ENCODE results near the gene TSPEAR. TPM values are rescaled to one million over a fixed set of nuclear protein-coding genes. Genes with fewer than 3 reads are reported as not detected.
A peak's percentile ranks its signal among the peaks of the same experiment; 100 is the strongest.

TSPEAR gene
- total RNA-seq, 1 experiment from 2014 or later, result 0.32 TPM

GRCh38 chr21:44702973-44703730, 8.2 kb downstream of the TSPEAR start:
- TF ChIP-seq CTCF (IDR thresholded peaks at IDR 0.05; ENCODE audit: insufficient read depth in 1 of 2, low read depth in 1 of 2, low read length in 1 of 2, severe bottlenecking in 1 of 2, unreplicated experiment in 1 of 2), result no peak
- Mint-ChIP-seq H3K9me3 (ENCODE audit: unreplicated experiment) (no peaks in the 10 kb centered on the region), H3K4me3 (ENCODE audit: unreplicated experiment) (no peak overlapping the region), H3K4me1 (ENCODE audit: low read depth, unreplicated experiment) (peaks cover 2% of the 10 kb centered on the region), H3K36me3 (ENCODE audit: insufficient read depth, unreplicated experiment) (no peaks in the 10 kb centered on the region), H3K27ac (ENCODE audit: unreplicated experiment) (no peak overlapping the region), H3K27me3 (ENCODE audit: insufficient read depth, unreplicated experiment) (peaks cover 3% of the 10 kb centered on the region)
- intact Hi-C loops (cut with micrococcal nuclease; ENCODE audit: unreplicated experiment), result no loop called here
- peaks cover 4% of the 10 kb centered on the region; the same call in 1 of the 2 replicates for H3K4me1 ChIP-seq
- no peaks in the 10 kb centered on the region for H3K27me3 ChIP-seq (replicated peaks; ENCODE audit: control insufficient read depth, insufficient read depth, low read length)
- no TSS peak for BruUV-seq (replicated peaks)
- peak in 1 of 2 experiments; percentile 16 for DNase-seq
- H3K4me3 ChIP-seq (ENCODE audit: low read depth, low read length), result no peak overlapping the region
- H3K9me3 ChIP-seq, result no peaks in the 10 kb centered on the region; the same call in 1 of the 2 replicates
- ChIA-PET CTCF (no interaction called here), POLR2A (no interaction called here)
- H3K36me3 ChIP-seq (ENCODE audit: control insufficient read depth, insufficient read depth, low read length), result no peaks in the 10 kb centered on the region

- TF ChIP-seq CTCF (IDR thresholded peaks at IDR 0.05; ENCODE audit: insufficient read depth in 1 of 2, low read depth in 1 of 2, low read length in 1 of 2, severe bottlenecking in 1 of 2, unreplicated experiment in 1 of 2), result no peak
- intact Hi-C loops (cut with micrococcal nuclease; ENCODE audit: unreplicated experiment), result no loop called here
- H3K4me1 Mint-ChIP-seq (ENCODE audit: low read depth, unreplicated experiment), result peaks cover 10% of the 10 kb centered on the region
- no peaks in the 10 kb centered on the region for H3K36me3 ChIP-seq (ENCODE audit: control insufficient read depth, insufficient read depth, low read length)
- DNase-seq, result peak in 1 of 2 experiments; percentile 21
- no peaks in the 10 kb centered on the region for H3K36me3 Mint-ChIP-seq (ENCODE audit: insufficient read depth, unreplicated experiment)
- no peak overlapping the region for H3K4me3 ChIP-seq (ENCODE audit: low read depth, low read length)
- no TSS peak for BruUV-seq (replicated peaks)
- ChIA-PET CTCF (interaction anchor here (0.6 to 1.0 kb wide), 2 partner anchors 15 to 111 kb away, joined by 3 read pairs; no protein-coding TSS in a partner anchor), POLR2A (interaction anchor here (0.5 kb wide), 1 partner anchor 9 kb away, joined by 3 read pairs; no protein-coding TSS in a partner anchor)
- no peaks in the 10 kb centered on the region; the same call in 1 of the 2 replicates for H3K9me3 ChIP-seq
- H3K27me3 Mint-ChIP-seq (ENCODE audit: insufficient read depth, unreplicated experiment), result peaks cover 3% of the 10 kb centered on the region
- H3K9me3 Mint-ChIP-seq (ENCODE audit: unreplicated experiment), result no peaks in the 10 kb centered on the region
- H3K4me1 ChIP-seq, result peaks cover 9% of the 10 kb centered on the region; the same call in 1 of the 2 replicates
- no peak overlapping the region for H3K27ac Mint-ChIP-seq (ENCODE audit: unreplicated experiment)
- no peaks in the 10 kb centered on the region for H3K27me3 ChIP-seq (replicated peaks; ENCODE audit: control insufficient read depth, insufficient read depth, low read length)
- H3K4me3 Mint-ChIP-seq (ENCODE audit: unreplicated experiment), result no peak overlapping the region
Observed at GRCh38 chr21:44702111-44702972, 9.0 kb downstream of the TSPEAR start.

GRCh38 chr21:44701541-44701940, 9.8 kb downstream of the TSPEAR start:
- Mint-ChIP-seq H3K4me3 (ENCODE audit: unreplicated experiment) (no peak overlapping the region), H3K9me3 (ENCODE audit: unreplicated experiment) (no peaks in the 10 kb centered on the region), H3K4me1 (ENCODE audit: low read depth, unreplicated experiment) (peaks cover 12% of the 10 kb centered on the region), H3K27ac (ENCODE audit: unreplicated experiment) (no peak overlapping the region), H3K27me3 (ENCODE audit: insufficient read depth, unreplicated experiment) (peaks cover 3% of the 10 kb centered on the region), H3K36me3 (ENCODE audit: insufficient read depth, unreplicated experiment) (no peaks in the 10 kb centered on the region)
- no peak for TF ChIP-seq CTCF (IDR thresholded peaks at IDR 0.05; ENCODE audit: insufficient read depth in 1 of 2, low read depth in 1 of 2, low read length in 1 of 2, severe bottlenecking in 1 of 2, unreplicated experiment in 1 of 2)
- Histone ChIP-seq H3K27me3 (replicated peaks; ENCODE audit: control insufficient read depth, insufficient read depth, low read length) (no peaks in the 10 kb centered on the region), H3K4me1 (peaks cover 9% of the 10 kb centered on the region; the same call in 1 of the 2 replicates), H3K4me3 (ENCODE audit: low read depth, low read length) (no peak overlapping the region), H3K36me3 (ENCODE audit: control insufficient read depth, insufficient read depth, low read length) (no peaks in the 10 kb centered on the region), H3K9me3 (no peaks in the 10 kb centered on the region; the same call in 1 of the 2 replicates)
- intact Hi-C loops (cut with micrococcal nuclease; ENCODE audit: unreplicated experiment), result no loop called here
- peak in 1 of 2 experiments; percentile 33 for DNase-seq
- ChIA-PET POLR2A (interaction anchor here (0.5 kb wide), 1 partner anchor 9 kb away, joined by 3 read pairs; no protein-coding TSS in a partner anchor), CTCF (interaction anchor here (0.6 to 1.0 kb wide), 2 partner anchors 14 to 110 kb away, joined by 3 read pairs; no protein-coding TSS in a partner anchor)
- no TSS peak for BruUV-seq (replicated peaks)

All from Caco-2 (cell line).